Measurements from ENCODE around the gene WSCD2. TPM values are rescaled to one million over a fixed set of nuclear protein-coding genes. Genes with fewer than 3 reads are reported as not detected.

WSCD2 gene
- polyA plus RNA-seq, 1 experiment: not detected

DNA sequence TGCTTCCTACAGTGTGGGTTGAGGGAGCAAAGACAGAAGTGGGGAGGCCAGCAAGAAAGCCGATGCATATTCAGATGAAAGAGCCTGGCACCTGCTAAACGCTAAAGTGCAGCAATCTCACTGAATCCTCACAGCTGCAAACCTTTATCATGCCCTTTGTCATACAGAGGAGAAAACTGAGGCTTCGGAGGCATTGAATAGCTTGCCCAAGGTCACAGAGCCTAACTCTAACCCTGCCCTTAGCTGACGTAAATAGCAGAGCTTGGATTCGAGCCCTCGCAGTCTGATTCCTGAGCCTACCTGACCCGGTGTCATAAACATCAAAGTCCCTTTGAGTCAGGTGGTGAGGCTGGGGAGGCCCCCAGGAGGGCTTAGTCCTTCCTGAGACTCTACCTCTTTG is 155.1 kb downstream of the WSCD2 start:
- no peak for DNase-seq (ENCODE audit: low read depth)
- Histone ChIP-seq H3K36me3 (ENCODE audit: control insufficient read depth, insufficient read depth, low read length) (no peaks in the 10 kb centered on the region), H3K4me3 (ENCODE audit: low read depth, low read length) (no peak overlapping the region), H3K27me3 (ENCODE audit: control insufficient read depth, insufficient read depth, low read length) (no peaks in the 10 kb centered on the region)
- CTCF ChIA-PET: no interaction called here
- TF ChIP-seq, protein P1, sequence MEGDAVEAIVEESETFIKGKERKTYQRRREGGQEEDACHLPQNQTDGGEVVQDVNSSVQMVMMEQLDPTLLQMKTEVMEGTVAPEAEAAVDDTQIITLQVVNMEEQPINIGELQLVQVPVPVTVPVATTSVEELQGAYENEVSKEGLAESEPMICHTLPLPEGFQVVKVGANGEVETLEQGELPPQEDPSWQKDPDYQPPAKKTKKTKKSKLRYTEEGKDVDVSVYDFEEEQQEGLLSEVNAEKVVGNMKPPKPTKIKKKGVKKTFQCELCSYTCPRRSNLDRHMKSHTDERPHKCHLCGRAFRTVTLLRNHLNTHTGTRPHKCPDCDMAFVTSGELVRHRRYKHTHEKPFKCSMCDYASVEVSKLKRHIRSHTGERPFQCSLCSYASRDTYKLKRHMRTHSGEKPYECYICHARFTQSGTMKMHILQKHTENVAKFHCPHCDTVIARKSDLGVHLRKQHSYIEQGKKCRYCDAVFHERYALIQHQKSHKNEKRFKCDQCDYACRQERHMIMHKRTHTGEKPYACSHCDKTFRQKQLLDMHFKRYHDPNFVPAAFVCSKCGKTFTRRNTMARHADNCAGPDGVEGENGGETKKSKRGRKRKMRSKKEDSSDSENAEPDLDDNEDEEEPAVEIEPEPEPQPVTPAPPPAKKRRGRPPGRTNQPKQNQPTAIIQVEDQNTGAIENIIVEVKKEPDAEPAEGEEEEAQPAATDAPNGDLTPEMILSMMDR (IDR thresholded peaks at IDR 0.05; ENCODE audit: insufficient read depth, low read depth, low read length): no peak
- POLR2A ChIA-PET: no interaction called here

DNA sequence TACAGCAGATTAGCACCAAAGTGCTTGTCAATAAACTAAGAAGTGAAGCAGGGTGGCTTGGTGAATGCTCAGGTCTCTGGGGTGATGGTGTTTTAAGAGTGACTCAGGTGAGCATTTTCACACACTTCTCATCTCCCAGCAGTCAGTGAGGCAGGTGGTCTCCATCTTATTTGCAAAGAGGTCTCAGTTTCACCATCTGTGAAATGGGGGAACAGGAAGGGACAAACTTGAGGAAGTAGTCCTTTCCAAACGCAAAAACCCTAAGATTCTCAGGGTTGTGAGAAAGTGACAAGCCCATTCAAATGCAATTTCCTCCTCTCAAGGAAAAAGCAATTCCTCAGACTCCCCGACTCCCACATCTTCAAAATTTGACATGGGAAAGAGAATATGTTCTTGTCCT is 155.9 kb downstream of the WSCD2 start:
- Histone ChIP-seq H3K27me3 (ENCODE audit: control insufficient read depth, insufficient read depth, low read length) (no peaks in the 10 kb centered on the region), H3K4me3 (ENCODE audit: low read depth, low read length) (no peak overlapping the region), H3K36me3 (ENCODE audit: control insufficient read depth, insufficient read depth, low read length) (no peaks in the 10 kb centered on the region)
- ChIA-PET POLR2A (no interaction called here), CTCF (no interaction called here)
- DNase-seq (ENCODE audit: low read depth): no peak
- TF ChIP-seq, protein P1 (IDR thresholded peaks at IDR 0.05; ENCODE audit: insufficient read depth, low read depth, low read length): no peak

GRCh38 chr12:108287227-108287626 is 158.1 kb downstream of the WSCD2 start:
- no peak for DNase-seq (ENCODE audit: low read depth)
- CTCF ChIA-PET: no interaction called here
- no peaks in the 10 kb centered on the region for H3K27me3 ChIP-seq (ENCODE audit: control insufficient read depth, insufficient read depth, low read length)
- POLR2A ChIA-PET: no interaction called here
- H3K4me3 ChIP-seq (ENCODE audit: low read depth, low read length): no peak overlapping the region
- TF ChIP-seq, protein P1 (IDR thresholded peaks at IDR 0.05; ENCODE audit: insufficient read depth, low read depth, low read length): no peak
- no peaks in the 10 kb centered on the region for H3K36me3 ChIP-seq (ENCODE audit: control insufficient read depth, insufficient read depth, low read length)

DNA sequence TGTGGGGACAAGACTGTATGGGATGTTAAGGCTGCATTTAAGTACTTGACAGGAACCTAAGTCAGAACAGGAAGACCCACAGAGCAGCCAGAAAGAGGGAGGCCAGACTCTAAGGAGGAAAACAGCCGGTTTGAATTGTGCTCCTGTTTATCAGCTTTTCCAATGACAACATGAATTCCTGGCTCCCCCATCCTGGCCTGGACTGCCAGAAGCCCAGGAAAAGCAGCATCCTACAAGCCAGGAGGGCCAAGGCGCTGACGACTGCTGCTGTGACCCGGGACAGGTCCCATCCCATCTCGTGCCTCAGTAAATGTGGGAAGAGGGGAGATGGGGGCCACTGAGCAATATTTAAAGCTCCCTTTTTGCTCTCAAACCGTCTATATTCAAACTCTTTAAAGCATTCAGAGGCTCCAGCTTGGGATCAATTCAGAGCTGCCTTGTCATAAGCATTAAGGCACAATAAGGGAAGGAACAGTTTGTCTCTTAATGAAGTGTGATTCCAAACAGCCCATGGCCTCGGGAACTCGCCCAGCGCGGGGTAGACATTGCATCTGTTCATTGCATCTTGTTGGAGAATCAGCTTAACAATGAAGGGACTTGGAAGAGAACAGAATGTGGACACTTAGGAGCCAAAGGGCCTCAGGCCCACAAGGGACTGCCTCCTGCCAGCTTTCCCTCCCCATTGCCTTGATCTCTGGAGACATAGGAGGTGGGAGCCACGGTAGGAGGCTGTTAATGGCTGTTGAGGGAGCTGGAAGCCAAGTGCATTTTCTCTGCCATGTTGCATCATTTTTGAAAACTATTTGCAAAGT is 160.5 kb downstream of the WSCD2 start:
- POLR2A ChIA-PET: no interaction called here
- Histone ChIP-seq H3K36me3 (ENCODE audit: control insufficient read depth, insufficient read depth, low read length) (no peaks in the 10 kb centered on the region), H3K4me3 (ENCODE audit: low read depth, low read length) (no peak overlapping the region), H3K27me3 (ENCODE audit: control insufficient read depth, insufficient read depth, low read length) (no peaks in the 10 kb centered on the region)
- DNase-seq (ENCODE audit: low read depth): no peak
- CTCF ChIA-PET: interaction anchor here (1.3 kb wide), 1 partner anchor 168 kb away, joined by 3 read pairs; no protein-coding TSS in a partner anchor
- TF ChIP-seq, protein P1 (IDR thresholded peaks at IDR 0.05; ENCODE audit: insufficient read depth, low read depth, low read length): no peak

- TF ChIP-seq, protein P1 (IDR thresholded peaks at IDR 0.05; ENCODE audit: insufficient read depth, low read depth, low read length): no peak
- H3K27me3 ChIP-seq (ENCODE audit: control insufficient read depth, insufficient read depth, low read length): no peaks in the 10 kb centered on the region
- no peak for DNase-seq (ENCODE audit: low read depth)
- CTCF ChIA-PET: interaction anchor here (1.2 kb wide), 1 partner anchor 8 kb away, joined by 4 read pairs; no protein-coding TSS in a partner anchor
- POLR2A ChIA-PET: no interaction called here
- H3K4me3 ChIP-seq (ENCODE audit: low read depth, low read length): no peak overlapping the region
- H3K36me3 ChIP-seq (ENCODE audit: control insufficient read depth, insufficient read depth, low read length): no peaks in the 10 kb centered on the region
Measured at GRCh38 chr12:108295641-108296040, 166.6 kb downstream of the WSCD2 start.
